ENCODE results near the gene TKT. TPM values are rescaled to one million over a fixed set of nuclear protein-coding genes. Genes with fewer than 3 reads are reported as not detected.

TKT gene
- total RNA-seq, 4 donors from 2014 or later: 18.5 to 41.3 (median 23.8) TPM

GRCh38 chr3:53196575-53197407 is 59.0 kb downstream of the TKT start:
- no peak for ATAC-seq
- intact Hi-C loops (cut with DNase I; ENCODE audit: low total_unique reads): loop anchor here (1.0 kb wide), 2 partner anchors 62 to 82 kb away; no protein-coding TSS in a partner anchor
- no peak for DNase-seq
- no peaks in the 10 kb centered on the region for H3K9me3 ChIP-seq
- in situ Hi-C loops (cut with MboI; ENCODE audit: low sequenced_read_pairs in 4 of 4): loop anchor here in 3 of 4 donors (5.0 kb wide), 1 partner anchor 84 kb away; no protein-coding TSS in a partner anchor
- TF ChIP-seq POLR2A (IDR thresholded peaks at IDR 0.05) (no peak), CTCF (IDR thresholded peaks at IDR 0.05 in 4 of 5, conservative IDR thresholded peaks at IDR 0.05 in 1 of 5) (no peak)
- no peak overlapping the region for H3K27ac ChIP-seq
- peaks cover 13% of the 10 kb centered on the region in 2 donors for H3K4me1 ChIP-seq
- no peaks in the 10 kb centered on the region for H3K36me3 ChIP-seq
- no peak overlapping the region for H3K4me3 ChIP-seq
- H3K27me3 ChIP-seq: no peaks in the 10 kb centered on the region

- no peak overlapping the region for H3K27ac ChIP-seq
- H3K9me3 ChIP-seq: no peaks in the 10 kb centered on the region
- DNase-seq (no peak), ATAC-seq (peak; percentile 60 to 77)
- peaks cover 13% of the 10 kb centered on the region in 2 donors for H3K4me1 ChIP-seq
- no peaks in the 10 kb centered on the region for H3K36me3 ChIP-seq
- H3K27me3 ChIP-seq: no peaks in the 10 kb centered on the region
- H3K4me3 ChIP-seq: no peak overlapping the region
- intact Hi-C loops (cut with DNase I; ENCODE audit: low total_unique reads): loop anchor here (1.0 to 2.0 kb wide), 3 partner anchors 35 to 82 kb away; partner anchors contain the start of gene PRKCD
- TF ChIP-seq CTCF (IDR thresholded peaks at IDR 0.05 in 4 of 5, conservative IDR thresholded peaks at IDR 0.05 in 1 of 5): peak; percentile 89 to 100 (median 98)
- TF ChIP-seq POLR2A (IDR thresholded peaks at IDR 0.05): no peak
- in situ Hi-C loops (cut with MboI; ENCODE audit: low sequenced_read_pairs in 4 of 4): loop anchor here in 3 of 4 donors (5.0 kb wide), 1 partner anchor 84 kb away; no protein-coding TSS in a partner anchor
Measured at GRCh38 chr3:53195602-53196574, 59.9 kb downstream of the TKT start.

GRCh38 chr3:53195066-53195450 is 60.8 kb downstream of the TKT start:
- H3K4me1 ChIP-seq: peaks cover 13% of the 10 kb centered on the region in 2 donors
- in situ Hi-C loops (cut with MboI; ENCODE audit: low sequenced_read_pairs in 4 of 4) (loop anchor here in 3 of 4 donors (5.0 kb wide), 1 partner anchor 83 kb away; no protein-coding TSS in a partner anchor), intact Hi-C loops (cut with DNase I; ENCODE audit: low total_unique reads) (loop anchor here (2.0 kb wide), 1 partner anchor 34 kb away; the partner anchor contains the start of gene PRKCD)
- H3K4me3 ChIP-seq: no peak overlapping the region
- no peaks in the 10 kb centered on the region for H3K9me3 ChIP-seq
- H3K36me3 ChIP-seq: no peaks in the 10 kb centered on the region
- no peak for TF ChIP-seq POLR2A (IDR thresholded peaks at IDR 0.05)
- TF ChIP-seq CTCF (IDR thresholded peaks at IDR 0.05 in 4 of 5, conservative IDR thresholded peaks at IDR 0.05 in 1 of 5): no peak
- DNase-seq (no peak), ATAC-seq (no peak)
- H3K27ac ChIP-seq: no peak overlapping the region
- H3K27me3 ChIP-seq: no peaks in the 10 kb centered on the region

- H3K27ac ChIP-seq: no peak overlapping the region
- TF ChIP-seq POLR2A (IDR thresholded peaks at IDR 0.05) (no peak), CTCF (IDR thresholded peaks at IDR 0.05 in 4 of 5, conservative IDR thresholded peaks at IDR 0.05 in 1 of 5) (no peak)
- peaks cover 13% of the 10 kb centered on the region in 2 donors for H3K4me1 ChIP-seq
- H3K9me3 ChIP-seq: no peaks in the 10 kb centered on the region
- peak; percentile 23 to 32 for ATAC-seq
- intact Hi-C loops (cut with DNase I; ENCODE audit: low total_unique reads): loop anchor here (2.0 kb wide), 1 partner anchor 34 kb away; the partner anchor contains the start of gene PRKCD
- no peak overlapping the region for H3K4me3 ChIP-seq
- in situ Hi-C loops (cut with MboI; ENCODE audit: low sequenced_read_pairs in 4 of 4): loop anchor here in 3 of 4 donors (5.0 kb wide), 1 partner anchor 82 kb away; no protein-coding TSS in a partner anchor
- H3K27me3 ChIP-seq: no peaks in the 10 kb centered on the region
- peak in 1 of 2 donors; percentile 32 for DNase-seq
- no peaks in the 10 kb centered on the region for H3K36me3 ChIP-seq
Measured at GRCh38 chr3:53194210-53195065, 61.4 kb downstream of the TKT start.
